Measurements from ENCODE around the gene KRT75. TPM values are rescaled to one million over a fixed set of nuclear protein-coding genes. Genes with fewer than 3 reads are reported as not detected.

The KRT75 gene
- total RNA-seq, 1 experiment from 2014 or later = not detected

GRCh38 chr12:52396656-52397055 lies 37.5 kb downstream of the KRT75 start:
- no peak overlapping the region for H2AFZ ChIP-seq (ENCODE audit: low read length)
- no peaks in the 10 kb centered on the region for H3K23me2 ChIP-seq (ENCODE audit: insufficient read length, low read depth, low read length, poor library complexity, severe bottlenecking)
- Mint-ChIP-seq H3K27ac (no peak overlapping the region), H3K27me3 (ENCODE audit: low read depth) (peaks cover 8% of the 10 kb centered on the region), H3K9me3 (no peaks in the 10 kb centered on the region; a peak in 1 of 5 replicates), H3K36me3 (ENCODE audit: insufficient read depth in 1 of 3, low read depth in 3 of 3) (no peaks in the 10 kb centered on the region; a peak in 1 of 7 replicates), H3K4me3 (no peak overlapping the region), H3K4me1 (no peaks in the 10 kb centered on the region; a peak in 1 of 4 replicates)
- H4K91ac ChIP-seq (ENCODE audit: insufficient read length, low read depth, low read length) = no peak overlapping the region
- H4K8ac ChIP-seq (replicated peaks; ENCODE audit: insufficient read length, low read depth, low read length) = no peak overlapping the region
- no peak overlapping the region for H3K14ac ChIP-seq (ENCODE audit: insufficient read depth, low read length)
- H2AK5ac ChIP-seq (ENCODE audit: insufficient read length, low read length) = no peak overlapping the region
- H3T11ph ChIP-seq (ENCODE audit: low read length) = no peak overlapping the region
- no peaks in the 10 kb centered on the region for H3K27me3 ChIP-seq (ENCODE audit: insufficient read depth, low read length)
- no peak overlapping the region for H3K4me2 ChIP-seq (ENCODE audit: insufficient read depth, insufficient read length, low read length)
- H3K23ac ChIP-seq (ENCODE audit: insufficient read length, low read depth, low read length) = no peak overlapping the region
- H2BK12ac ChIP-seq (ENCODE audit: insufficient read length, low read depth, low read length) = no peak overlapping the region
- H3K4ac ChIP-seq (ENCODE audit: low read depth, low read length) = no peak overlapping the region
- H3K79me1 ChIP-seq (ENCODE audit: insufficient read depth, low read depth, low read length, poor library complexity, severe bottlenecking) = no peaks in the 10 kb centered on the region
- no peak overlapping the region for H3K27ac ChIP-seq (ENCODE audit: insufficient read length, low read depth, low read length)
- no peak for DNase-seq
- H3K9ac ChIP-seq (ENCODE audit: extremely low read depth, insufficient read length, low read length) = no peak overlapping the region
- H3K4me1 ChIP-seq (ENCODE audit: insufficient read depth, low read length) = no peaks in the 10 kb centered on the region
- H2BK15ac ChIP-seq (ENCODE audit: low read depth, low read length) = no peak overlapping the region
- no peaks in the 10 kb centered on the region for H3K9me3 ChIP-seq (ENCODE audit: control insufficient read depth, low read depth, low read length)
- TF ChIP-seq CTCF (conservative IDR thresholded peaks at IDR 0.05) = no peak
- no peak overlapping the region for H4K5ac ChIP-seq (ENCODE audit: insufficient read length, low read depth, low read length)
- H3K79me2 ChIP-seq (ENCODE audit: insufficient read depth, low read length) = no peaks in the 10 kb centered on the region
- H3K18ac ChIP-seq (ENCODE audit: insufficient read length, low read depth, low read length) = no peak overlapping the region
- H2BK5ac ChIP-seq (ENCODE audit: insufficient read length, low read length) = no peak overlapping the region
- no peaks in the 10 kb centered on the region for H4K20me1 ChIP-seq (ENCODE audit: control insufficient read depth, insufficient read depth, insufficient read length)
- no peak overlapping the region for H2BK20ac ChIP-seq (ENCODE audit: low read depth, low read length, poor library complexity, severe bottlenecking)
- no CpG with 5 or more reads among the region's 8 CpGs for WGBS (ENCODE audit: extremely low coverage, insufficient read length, low lambda C conversion rate)
- H3K56ac ChIP-seq (ENCODE audit: insufficient read length, low read depth, low read length) = no peak overlapping the region
- no peak overlapping the region for H2BK120ac ChIP-seq (ENCODE audit: low read depth, low read length, poor library complexity, severe bottlenecking)
